MM.1S (cell line): Measurements from ENCODE around the gene FCGR3A.
"Not testable (repeated sequence)": the region's sequence is repeated elsewhere in the genome, so short reads cannot be mapped to it uniquely, and the experiment has no call there.

Experiments
- DNase-seq: peaks from one replicate; pipeline ENCODE4 v3.0.0-alpha.2; 2015
- H2AFZ ChIP-seq: fragments of 300-600 bp; sonication (generic); 2 replicates; pipeline ENCODE4 v1.6.0; 2016; ENCODE audit warnings: antibody characterized with exemption, low read length
- H3F3A ChIP-seq: fragments of 300-600 bp; sonication (generic); 2 replicates; pipeline ENCODE4 v1.6.1; 2016; ENCODE audit warnings: mild to moderate bottlenecking, antibody characterized with exemption, low read length, moderate library complexity, mixed read lengths; ENCODE audit not compliant: insufficient read depth
- H3K27ac ChIP-seq: fragments of 300-600 bp; sonication (generic); 2 replicates; pipeline ENCODE4 v1.5.1; 2016; ENCODE audit warnings: mild to moderate bottlenecking, low read length
- H3K27me3 ChIP-seq: fragments of 300-600 bp; sonication (generic); replicated peaks from 2 replicates; pipeline ENCODE4 v1.6.0; 2016; ENCODE audit warnings: low read length; ENCODE audit not compliant: insufficient read depth
- H3K36me3 ChIP-seq: fragments of 300-600 bp; sonication (generic); replicated peaks from 2 replicates; pipeline ENCODE4 v1.6.1; 2016; ENCODE audit warnings: mild to moderate bottlenecking, low read length, mixed read lengths; ENCODE audit not compliant: insufficient read depth
- H3K4me1 ChIP-seq: fragments of 300-600 bp; sonication (generic); 2 replicates; pipeline ENCODE4 v1.6.1; 2016; ENCODE audit warnings: low read length, mixed read lengths
- H3K4me2 ChIP-seq: fragments of 300-600 bp; sonication (generic); 2 replicates; pipeline ENCODE4 v1.6.0; 2016; ENCODE audit warnings: low read depth, low read length
- H3K4me3 ChIP-seq: fragments of 300-600 bp; sonication (generic); 2 replicates; pipeline ENCODE4 v1.5.1; 2016; ENCODE audit warnings: low read length, mixed read lengths
- H3K79me2 ChIP-seq: fragments of 300-600 bp; sonication (generic); 2 replicates; pipeline ENCODE4 v1.6.1; 2016; ENCODE audit warnings: mixed run types, low read length, mixed read lengths
- H3K9ac ChIP-seq: fragments of 300-600 bp; sonication (generic); 2 replicates; pipeline ENCODE4 v1.6.1; 2016; ENCODE audit warnings: low read length, mixed read lengths
- H3K9me2 ChIP-seq: fragments of 300-600 bp; sonication (generic); replicated peaks from 2 replicates; pipeline ENCODE4 v1.6.1; 2016; ENCODE audit warnings: mild to moderate bottlenecking, low read length, mixed read lengths; ENCODE audit not compliant: insufficient read depth
- H3K9me3 ChIP-seq: fragments of 300-600 bp; sonication (generic); replicated peaks from 2 replicates; pipeline ENCODE4 v1.6.1; 2016; ENCODE audit warnings: mild to moderate bottlenecking, low read length, mixed read lengths; ENCODE audit not compliant: insufficient read depth
- H4K20me1 ChIP-seq: fragments of 300-600 bp; sonication (generic); 2 replicates; pipeline ENCODE4 v1.6.1; 2016; ENCODE audit warnings: mild to moderate bottlenecking, low read length, moderate library complexity, mixed read lengths; ENCODE audit not compliant: insufficient read depth

FCGR3A gene

GRCh38 chr1:161525918-161526317 is 23.7 kb downstream of the FCGR3A start:
- H3F3A ChIP-seq, result peaks cover 15% of the 10 kb centered on the region
- not testable (repeated sequence) for H3K27ac ChIP-seq, H3K27me3 ChIP-seq, DNase-seq, H4K20me1 ChIP-seq, H3K4me3 ChIP-seq, H3K9me3 ChIP-seq, H3K4me1 ChIP-seq, H3K4me2 ChIP-seq, H2AFZ ChIP-seq, H3K79me2 ChIP-seq, H3K9ac ChIP-seq, H3K36me3 ChIP-seq, H3K9me2 ChIP-seq

- not testable (repeated sequence) for H2AFZ ChIP-seq, H3K36me3 ChIP-seq, H3K9me3 ChIP-seq, H3K79me2 ChIP-seq, DNase-seq, H3K9ac ChIP-seq, H3K9me2 ChIP-seq, H3K27ac ChIP-seq, H3K27me3 ChIP-seq, H3K4me1 ChIP-seq, H4K20me1 ChIP-seq
- Histone ChIP-seq H3F3A (peaks cover 11% of the 10 kb centered on the region), H3K4me2 (peak overlapping the region; percentile 70; the same call in 1 of the 2 replicates), H3K4me3 (peak overlapping the region; percentile 55; the same call in 1 of the 2 replicates)
These were observed 24.3 kb downstream of the FCGR3A start for GRCh38 chr1:161525321-161525720.

- H3K4me3 ChIP-seq, result peak overlapping the region; percentile 55
- H3K36me3 ChIP-seq, H4K20me1 ChIP-seq, DNase-seq, H3K27me3 ChIP-seq, H3K27ac ChIP-seq, H3K9me3 ChIP-seq, H3K79me2 ChIP-seq, H3K9me2 ChIP-seq, H3F3A ChIP-seq, H3K9ac ChIP-seq, H3K4me1 ChIP-seq: not testable (repeated sequence)
- peak overlapping the region; percentile 75 for H2AFZ ChIP-seq
- peak overlapping the region; percentile 70; the same call in 1 of the 2 replicates for H3K4me2 ChIP-seq
These were observed 24.8 kb downstream of the FCGR3A start for GRCh38 chr1:161524742-161525291.

- H3F3A ChIP-seq, H3K27me3 ChIP-seq, H4K20me1 ChIP-seq, H3K9me2 ChIP-seq, H3K9me3 ChIP-seq, H3K4me1 ChIP-seq, H3K79me2 ChIP-seq, H3K36me3 ChIP-seq: not testable (repeated sequence)
- H3K4me2 ChIP-seq, result peak within 1 kb of the TSS; percentile 70
- peak within 1 kb of the TSS; percentile 65; the same call in 1 of the 2 replicates for H3K27ac ChIP-seq
- peak within 1 kb of the TSS; percentile 67 for H3K9ac ChIP-seq
- DNase-seq, result peak; percentile 86
- H3K4me3 ChIP-seq, result peak within 1 kb of the TSS; percentile 78
- H2AFZ ChIP-seq, result peak within 1 kb of the TSS; percentile 85
These were observed 25.5 kb downstream of the FCGR3A start, which contains the start of gene HSPA6 for GRCh38 chr1:161523817-161524741. Gene HSPA6, plus strand, starts transcription at chr1:161524540. Its CDS starts 119 bp downstream, at chr1:161524659.

- not testable (repeated sequence) for H3K9me2 ChIP-seq, DNase-seq, H3K79me2 ChIP-seq, H2AFZ ChIP-seq, H3K4me1 ChIP-seq, H4K20me1 ChIP-seq, H3K27ac ChIP-seq, H3F3A ChIP-seq, H3K36me3 ChIP-seq, H3K9ac ChIP-seq, H3K27me3 ChIP-seq, H3K9me3 ChIP-seq
- Histone ChIP-seq H3K4me3 (peak overlapping the region; percentile 78; the same call in 1 of the 2 replicates), H3K4me2 (peak overlapping the region; percentile 70; the same call in 1 of the 2 replicates)
These were observed 26.4 kb downstream of the FCGR3A start for GRCh38 chr1:161523041-161523816.

GRCh38 chr1:161513953-161514352 is 35.7 kb downstream of the FCGR3A start:
- not testable (repeated sequence) for H3K4me1 ChIP-seq, H2AFZ ChIP-seq, H3K9me2 ChIP-seq, H3K9ac ChIP-seq, DNase-seq, H3K27ac ChIP-seq, H3K4me3 ChIP-seq, H3K9me3 ChIP-seq, H4K20me1 ChIP-seq, H3K36me3 ChIP-seq, H3K79me2 ChIP-seq, H3F3A ChIP-seq, H3K4me2 ChIP-seq, H3K27me3 ChIP-seq

GRCh38 chr1:161513448-161513780 is 36.2 kb downstream of the FCGR3A start:
- not testable (repeated sequence) for H3K4me2 ChIP-seq, H2AFZ ChIP-seq, H3K4me1 ChIP-seq, H4K20me1 ChIP-seq, DNase-seq, H3K27ac ChIP-seq, H3K36me3 ChIP-seq, H3F3A ChIP-seq, H3K9me2 ChIP-seq, H3K9me3 ChIP-seq, H3K79me2 ChIP-seq, H3K9ac ChIP-seq, H3K27me3 ChIP-seq, H3K4me3 ChIP-seq
